Measurements from ENCODE around the gene TSC22D1. TPM values are rescaled to one million over a fixed set of nuclear protein-coding genes. Genes with fewer than 3 reads are reported as not detected.

The TSC22D1 gene
- total RNA-seq, 4 donors from 2014 or later = 119 to 325 (median 193) TPM

- Histone ChIP-seq H3K36me3 (no peaks in the 10 kb centered on the region), H3K4me1 (no peaks in the 10 kb centered on the region), H3K4me3 (no peak overlapping the region), H3K27ac (no peak overlapping the region), H3K9me3 (no peaks in the 10 kb centered on the region), H3K27me3 (no peaks in the 10 kb centered on the region)
- intact Hi-C loops (cut with DNase I; ENCODE audit: low total_unique reads) (no loop called here), in situ Hi-C loops (cut with MboI; ENCODE audit: low sequenced_read_pairs in 4 of 4) (no loop called here)
- ATAC-seq (no peak), DNase-seq (no peak)
- no peak for TF ChIP-seq CTCF (IDR thresholded peaks at IDR 0.05 in 4 of 5, conservative IDR thresholded peaks at IDR 0.05 in 1 of 5)
- TF ChIP-seq POLR2A (IDR thresholded peaks at IDR 0.05) = no peak
Observed at GRCh38 chr13:44417876-44418275, 158.3 kb downstream of the TSC22D1 start.

- Histone ChIP-seq H3K27me3 (no peaks in the 10 kb centered on the region), H3K9me3 (no peaks in the 10 kb centered on the region), H3K27ac (no peak overlapping the region), H3K4me3 (no peak overlapping the region), H3K4me1 (no peaks in the 10 kb centered on the region), H3K36me3 (no peaks in the 10 kb centered on the region)
- in situ Hi-C loops (cut with MboI; ENCODE audit: low sequenced_read_pairs in 4 of 4) (no loop called here), intact Hi-C loops (cut with DNase I; ENCODE audit: low total_unique reads) (no loop called here)
- DNase-seq = no peak
- ATAC-seq = no peak
- no peak for TF ChIP-seq CTCF (IDR thresholded peaks at IDR 0.05 in 4 of 5, conservative IDR thresholded peaks at IDR 0.05 in 1 of 5)
- TF ChIP-seq POLR2A (IDR thresholded peaks at IDR 0.05) = no peak
Observed at GRCh38 chr13:44417446-44417845, 158.7 kb downstream of the TSC22D1 start.

GRCh38 chr13:44416744-44417143 is 159.4 kb downstream of the TSC22D1 start:
- H3K27ac ChIP-seq = no peak overlapping the region
- no peak for DNase-seq
- in situ Hi-C loops (cut with MboI; ENCODE audit: low sequenced_read_pairs in 4 of 4) = no loop called here
- no peak for ATAC-seq
- no peak overlapping the region for H3K4me3 ChIP-seq
- no peaks in the 10 kb centered on the region for H3K27me3 ChIP-seq
- H3K36me3 ChIP-seq = no peaks in the 10 kb centered on the region
- TF ChIP-seq POLR2A (IDR thresholded peaks at IDR 0.05) (no peak), CTCF (IDR thresholded peaks at IDR 0.05 in 4 of 5, conservative IDR thresholded peaks at IDR 0.05 in 1 of 5) (no peak)
- intact Hi-C loops (cut with DNase I; ENCODE audit: low total_unique reads) = no loop called here
- H3K4me1 ChIP-seq = no peaks in the 10 kb centered on the region
- H3K9me3 ChIP-seq = no peaks in the 10 kb centered on the region

- Histone ChIP-seq H3K27me3 (no peaks in the 10 kb centered on the region), H3K9me3 (no peaks in the 10 kb centered on the region), H3K4me1 (no peaks in the 10 kb centered on the region), H3K36me3 (no peaks in the 10 kb centered on the region), H3K27ac (no peak overlapping the region), H3K4me3 (no peak overlapping the region)
- in situ Hi-C loops (cut with MboI; ENCODE audit: low sequenced_read_pairs in 4 of 4) (no loop called here), intact Hi-C loops (cut with DNase I; ENCODE audit: low total_unique reads) (no loop called here)
- ATAC-seq (peak in 1 of 2 donors; percentile 21), DNase-seq (no peak)
- TF ChIP-seq POLR2A (IDR thresholded peaks at IDR 0.05) (no peak), CTCF (IDR thresholded peaks at IDR 0.05 in 4 of 5, conservative IDR thresholded peaks at IDR 0.05 in 1 of 5) (no peak)
Observed at GRCh38 chr13:44416301-44416700, 159.8 kb downstream of the TSC22D1 start.

GRCh38 chr13:44415815-44416214 is 160.3 kb downstream of the TSC22D1 start:
- Histone ChIP-seq H3K27me3 (no peaks in the 10 kb centered on the region), H3K9me3 (no peaks in the 10 kb centered on the region), H3K36me3 (no peaks in the 10 kb centered on the region), H3K4me1 (no peaks in the 10 kb centered on the region), H3K27ac (no peak overlapping the region), H3K4me3 (no peak overlapping the region)
- ATAC-seq (no peak), DNase-seq (no peak)
- intact Hi-C loops (cut with DNase I; ENCODE audit: low total_unique reads) = no loop called here
- TF ChIP-seq CTCF (IDR thresholded peaks at IDR 0.05 in 4 of 5, conservative IDR thresholded peaks at IDR 0.05 in 1 of 5) (no peak), POLR2A (IDR thresholded peaks at IDR 0.05) (no peak)
- in situ Hi-C loops (cut with MboI; ENCODE audit: low sequenced_read_pairs in 4 of 4) = no loop called here

Data from gastrocnemius medialis (tissue), 4 donors.